Thyroid gland (tissue), 4 donors: Measurements from ENCODE around the gene ARFGEF2.

ENCODE experiments used
- CTCF ChIP-seq, 6 experiments: fragments of 200-600 bp in 3 of 6; fragments of 450-650 bp in 3 of 6; sonication (generic) in 3 of 6; IDR thresholded peaks; one replicate each; pipeline ENCODE4 v1.5.1; 2016 to 2019; ENCODE audit warnings: antibody characterized with exemption in 6 of 6, mild to moderate bottlenecking in 2 of 6, inconsistent platforms in 1 of 6, moderate library complexity in 1 of 6
- POLR2A ChIP-seq, 2 donors: fragments of 450-650 bp; IDR thresholded peaks; one replicate each; pipeline ENCODE4 v1.6.1; 2017; ENCODE audit warnings: antibody characterized with exemption in 2 of 2, mild to moderate bottlenecking in 2 of 2, moderate library complexity in 1 of 2

DNA sequence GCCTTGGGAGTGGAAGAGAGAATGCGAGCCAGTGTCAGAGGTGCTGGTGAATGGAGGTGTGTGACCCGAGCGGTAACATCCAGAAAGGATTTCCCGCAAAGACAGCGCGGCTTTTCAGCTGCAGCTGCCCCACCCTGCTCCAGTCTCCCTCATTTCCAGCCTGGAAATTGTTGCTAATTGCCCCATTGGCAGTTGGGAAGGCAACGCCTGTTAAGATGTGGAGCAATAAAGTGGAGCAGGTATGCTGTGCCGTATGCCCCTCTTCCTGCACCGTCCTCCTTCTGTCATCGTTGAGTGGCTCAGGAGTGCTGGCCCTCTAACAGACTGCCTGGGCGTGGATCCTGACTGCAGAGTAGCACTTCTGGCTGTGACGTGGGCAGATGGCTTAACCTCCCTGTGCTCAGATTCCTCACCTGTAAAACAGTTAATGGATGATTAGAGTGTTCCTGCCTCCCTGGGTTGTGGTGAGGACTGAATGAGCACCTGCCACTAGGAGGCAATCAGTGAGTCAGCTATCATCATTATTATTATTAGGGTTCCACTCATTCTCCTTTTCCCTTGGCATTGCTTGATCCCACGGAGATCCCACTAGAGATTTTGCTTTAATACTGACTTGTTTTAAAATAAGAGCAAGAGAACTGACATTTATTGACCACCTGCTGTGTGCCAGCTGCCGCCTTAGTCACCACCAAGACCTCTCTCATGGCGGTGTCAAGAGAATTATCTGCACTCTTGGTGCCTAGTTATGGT, 11.7 kb downstream of the ARFGEF2 start:
- TF ChIP-seq CTCF (IDR thresholded peaks at IDR 0.05) (peak in 4 of 6 experiments; percentile 34 to 71 (median 40)), POLR2A (IDR thresholded peaks at IDR 0.05) (peak in 1 of 2 donors; percentile 91)
